Cardiac muscle cell (in vitro differentiated cells and primary cell): ENCODE results near the gene ENO2. TPM values are rescaled to one million over a fixed set of nuclear protein-coding genes. Genes with fewer than 3 reads are reported as not detected.
"Not testable (repeated sequence)": the region's sequence is repeated elsewhere in the genome, so short reads cannot be mapped to it uniquely, and the experiment has no call there.

Experiments
- DNase-seq, 2 donors: peaks; one replicate each; pipeline versions ENCODE4 v3.0.0 to v3.0.0-alpha.2; 2010 to 2017; ENCODE audit warnings: low read depth in 1 of 2, low spot score in 1 of 2
- H3K27ac ChIP-seq: fragments of 200-600 bp; sonication (generic); 2 replicates; pipeline ENCODE4 v1.5.1; 2016
- H3K27me3 ChIP-seq: fragments of 200-600 bp; sonication (generic); 2 replicates; pipeline ENCODE4 v1.6.0; 2016; ENCODE audit warnings: control low read depth
- H3K36me3 ChIP-seq: fragments of 200-600 bp; sonication (generic); 2 replicates; pipeline ENCODE4 v1.5.1; 2016; ENCODE audit warnings: control low read depth
- H3K4me1 ChIP-seq: fragments of 200-600 bp; sonication (generic); 2 replicates; pipeline ENCODE4 v1.8.1; 2017; ENCODE audit warnings: low read depth, mild to moderate bottlenecking, mixed run types
- H3K4me3 ChIP-seq: fragments of 200-600 bp; sonication (generic); 2 replicates; pipeline ENCODE4 v1.5.1; 2016; ENCODE audit warnings: mild to moderate bottlenecking
- H3K9me3 ChIP-seq: fragments of 200-600 bp; sonication (generic); 2 replicates; pipeline ENCODE4 v1.5.1; 2017; ENCODE audit warnings: low read depth, mild to moderate bottlenecking, control low read depth
- polyA plus RNA-seq: library from polyadenylated mRNA; unstranded; fragments of >200 nt; fragmentation: Nextera tagmentation; extraction: Ambion mirVana; gene quantifications from 2 replicates; pipeline ENCODE4 v1.2.1, GENCODE V29; 2016
- total RNA-seq: library from RNA; depleted of rRNA; stranded (reverse); fragments of >200 nt; gene quantifications from 2 replicates; pipeline ENCODE4 v1.2.3, GENCODE V29; 2016
- TF ChIP-seq, protein P1 (sequence below): IDR thresholded peaks from 2 replicates; pipeline ENCODE4 v1.5.1; 2012; ENCODE audit warnings: low read depth, mild to moderate bottlenecking, low read length

Gene ENO2
- total and polyA plus RNA-seq, 2 experiments from 2014 or later, result 87.7 to 133 TPM

DNA sequence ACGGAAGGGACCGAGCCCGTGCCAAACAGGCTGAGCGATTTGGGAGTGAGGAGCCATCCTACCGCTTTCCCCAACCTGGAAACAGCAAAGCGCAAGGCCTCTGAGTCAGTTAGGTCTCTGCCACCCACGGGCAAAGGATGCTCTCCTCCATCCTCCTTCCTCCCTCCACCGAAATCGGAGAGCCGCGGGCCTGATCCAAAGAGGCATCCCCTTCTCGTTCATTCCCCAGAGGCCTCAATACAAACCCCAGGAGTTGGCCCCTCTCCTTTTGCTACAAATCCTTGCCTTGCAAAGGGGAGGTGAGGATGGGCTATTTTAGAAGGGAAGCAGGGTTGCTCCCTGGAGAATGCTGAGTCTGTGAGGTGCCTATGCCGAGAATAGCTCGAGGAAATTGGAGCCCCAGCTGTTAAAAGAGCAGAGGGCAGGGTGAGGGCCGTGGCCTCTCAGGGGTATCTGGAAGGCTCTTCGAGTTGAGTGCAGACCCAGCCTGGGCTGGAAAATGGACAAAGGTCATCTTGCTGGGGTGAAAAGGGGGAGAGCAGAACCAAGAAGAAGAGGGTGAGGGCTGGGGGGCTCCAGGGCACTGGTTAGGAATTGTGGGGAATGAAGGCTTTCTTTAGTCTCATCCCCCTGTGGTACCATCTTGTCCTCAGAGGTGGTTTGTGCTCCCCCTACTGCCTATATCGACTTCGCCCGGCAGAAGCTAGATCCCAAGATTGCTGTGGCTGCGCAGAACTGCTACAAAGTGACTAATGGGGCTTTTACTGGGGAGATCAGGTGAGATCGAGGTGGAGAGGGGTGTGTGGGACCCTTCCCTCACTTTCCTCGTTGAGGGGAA lies 46.0 kb upstream of the ENO2 start:
- Histone ChIP-seq H3K27ac (peak overlapping the region; percentile 86), H3K27me3 (no peaks in the 10 kb centered on the region), H3K9me3 (no peaks in the 10 kb centered on the region), H3K4me3 (peak overlapping the region; percentile 97), H3K36me3 (peaks cover 38% of the 10 kb centered on the region), H3K4me1 (peaks cover 7% of the 10 kb centered on the region)
- peak in 1 of 2 donors; percentile 16 for DNase-seq
- TF ChIP-seq, protein P1, sequence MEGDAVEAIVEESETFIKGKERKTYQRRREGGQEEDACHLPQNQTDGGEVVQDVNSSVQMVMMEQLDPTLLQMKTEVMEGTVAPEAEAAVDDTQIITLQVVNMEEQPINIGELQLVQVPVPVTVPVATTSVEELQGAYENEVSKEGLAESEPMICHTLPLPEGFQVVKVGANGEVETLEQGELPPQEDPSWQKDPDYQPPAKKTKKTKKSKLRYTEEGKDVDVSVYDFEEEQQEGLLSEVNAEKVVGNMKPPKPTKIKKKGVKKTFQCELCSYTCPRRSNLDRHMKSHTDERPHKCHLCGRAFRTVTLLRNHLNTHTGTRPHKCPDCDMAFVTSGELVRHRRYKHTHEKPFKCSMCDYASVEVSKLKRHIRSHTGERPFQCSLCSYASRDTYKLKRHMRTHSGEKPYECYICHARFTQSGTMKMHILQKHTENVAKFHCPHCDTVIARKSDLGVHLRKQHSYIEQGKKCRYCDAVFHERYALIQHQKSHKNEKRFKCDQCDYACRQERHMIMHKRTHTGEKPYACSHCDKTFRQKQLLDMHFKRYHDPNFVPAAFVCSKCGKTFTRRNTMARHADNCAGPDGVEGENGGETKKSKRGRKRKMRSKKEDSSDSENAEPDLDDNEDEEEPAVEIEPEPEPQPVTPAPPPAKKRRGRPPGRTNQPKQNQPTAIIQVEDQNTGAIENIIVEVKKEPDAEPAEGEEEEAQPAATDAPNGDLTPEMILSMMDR, result peak; percentile 35

DNA sequence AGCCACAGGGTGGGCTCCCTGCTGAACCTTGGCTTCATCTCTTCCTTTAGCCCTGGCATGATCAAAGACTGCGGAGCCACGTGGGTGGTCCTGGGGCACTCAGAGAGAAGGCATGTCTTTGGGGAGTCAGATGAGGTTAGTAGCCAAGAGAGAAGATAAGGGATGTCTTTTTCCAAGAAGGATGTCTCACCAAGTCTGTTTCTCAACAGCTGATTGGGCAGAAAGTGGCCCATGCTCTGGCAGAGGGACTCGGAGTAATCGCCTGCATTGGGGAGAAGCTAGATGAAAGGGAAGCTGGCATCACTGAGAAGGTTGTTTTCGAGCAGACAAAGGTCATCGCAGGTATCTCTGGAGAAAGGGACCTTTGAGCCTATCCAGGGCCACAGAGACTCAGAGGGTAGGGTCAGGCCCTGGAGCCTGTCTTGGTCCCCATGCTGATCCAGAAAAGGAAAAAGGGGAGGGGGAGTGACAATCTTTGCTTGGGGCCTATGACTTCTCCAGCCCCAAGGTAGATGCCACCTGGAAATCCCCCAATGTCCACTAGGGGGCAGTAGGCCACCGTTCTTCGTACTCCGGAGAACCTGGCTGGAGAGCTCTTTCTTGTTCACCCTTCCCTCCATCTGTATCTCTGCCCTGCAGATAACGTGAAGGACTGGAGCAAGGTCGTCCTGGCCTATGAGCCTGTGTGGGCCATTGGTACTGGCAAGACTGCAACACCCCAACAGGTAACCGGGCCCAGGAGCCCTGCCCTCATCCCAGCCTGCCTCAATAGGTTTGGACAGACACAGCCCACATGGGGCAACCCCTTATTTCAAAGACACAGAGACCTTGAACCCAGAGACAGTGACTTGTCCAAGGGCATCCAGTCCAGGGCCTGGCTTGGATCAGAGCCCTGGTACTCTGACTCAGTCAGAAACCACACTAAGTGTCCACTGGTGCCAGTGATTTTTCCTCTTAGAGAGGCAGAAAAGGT lies 45.0 kb upstream of the ENO2 start:
- Histone ChIP-seq H3K9me3 (no peaks in the 10 kb centered on the region), H3K4me3 (peak overlapping the region; percentile 97), H3K27ac (peak overlapping the region; percentile 86), H3K4me1 (peaks cover 12% of the 10 kb centered on the region), H3K36me3 (peaks cover 29% of the 10 kb centered on the region), H3K27me3 (no peaks in the 10 kb centered on the region)
- DNase-seq, result peak; percentile 80 to 90
- TF ChIP-seq, protein P1, result peak; percentile 86

DNA sequence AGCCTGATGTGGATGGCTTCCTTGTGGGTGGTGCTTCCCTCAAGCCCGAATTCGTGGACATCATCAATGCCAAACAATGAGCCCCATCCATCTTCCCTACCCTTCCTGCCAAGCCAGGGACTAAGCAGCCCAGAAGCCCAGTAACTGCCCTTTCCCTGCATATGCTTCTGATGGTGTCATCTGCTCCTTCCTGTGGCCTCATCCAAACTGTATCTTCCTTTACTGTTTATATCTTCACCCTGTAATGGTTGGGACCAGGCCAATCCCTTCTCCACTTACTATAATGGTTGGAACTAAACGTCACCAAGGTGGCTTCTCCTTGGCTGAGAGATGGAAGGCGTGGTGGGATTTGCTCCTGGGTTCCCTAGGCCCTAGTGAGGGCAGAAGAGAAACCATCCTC lies 44.1 kb upstream of the ENO2 start:
- peak overlapping the region; percentile 21 for H3K27ac ChIP-seq
- not testable (repeated sequence) for H3K27me3 ChIP-seq, H3K4me3 ChIP-seq, H3K9me3 ChIP-seq, DNase-seq
- peaks cover 12% of the 10 kb centered on the region for H3K4me1 ChIP-seq
- peaks cover 22% of the 10 kb centered on the region for H3K36me3 ChIP-seq

DNA sequence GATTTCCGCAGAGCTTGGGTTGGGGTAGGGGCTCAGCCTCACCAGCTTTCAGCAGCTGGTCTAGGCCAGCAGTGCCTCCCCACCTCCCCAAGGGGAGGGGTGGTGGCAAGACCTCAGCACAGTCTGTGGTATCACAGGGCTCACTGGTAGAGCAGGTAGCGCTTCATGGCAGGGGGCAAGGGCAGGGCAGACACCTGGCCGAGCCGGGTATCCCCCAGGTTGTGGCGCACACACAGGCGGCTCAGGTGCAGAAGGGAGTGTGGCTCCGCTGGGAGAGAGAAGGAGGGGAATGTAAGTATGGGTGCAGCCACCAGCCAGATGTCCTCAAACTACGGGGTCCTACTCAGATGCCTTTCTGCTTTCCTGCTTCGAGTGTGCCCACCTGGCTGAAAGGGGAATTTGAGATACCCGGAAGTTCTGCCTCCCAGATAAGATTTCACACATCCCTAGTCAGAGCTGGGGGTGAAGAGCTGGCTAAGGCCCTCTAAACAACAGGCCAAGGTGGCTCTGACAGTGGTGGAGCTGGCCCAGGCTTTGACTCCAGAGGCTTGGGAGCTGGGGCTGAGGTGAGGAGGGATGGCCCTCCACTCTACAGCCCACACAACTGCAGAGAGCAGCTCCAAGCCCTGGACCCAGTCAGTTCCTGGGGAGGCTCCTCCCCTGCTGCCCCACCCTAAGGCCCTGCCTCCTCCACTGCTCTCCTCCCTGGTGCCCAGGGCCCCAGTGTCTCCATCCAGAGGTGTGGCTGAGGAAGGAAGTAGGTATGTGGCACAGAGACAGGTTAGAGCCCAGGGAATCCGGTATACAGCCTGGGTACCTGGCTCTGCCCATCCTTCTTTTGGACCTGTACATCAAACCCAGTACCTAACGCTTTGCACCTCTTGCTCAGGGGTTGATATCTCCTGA lies 43.1 kb upstream of the ENO2 start:
- H3K36me3 ChIP-seq, result peaks cover 19% of the 10 kb centered on the region
- H3K9me3 ChIP-seq, result no peaks in the 10 kb centered on the region
- TF ChIP-seq, protein P1, result no peak
- DNase-seq, result peak in 1 of 2 donors; percentile 21
- no peaks in the 10 kb centered on the region for H3K27me3 ChIP-seq
- peaks cover 12% of the 10 kb centered on the region for H3K4me1 ChIP-seq
- no peak overlapping the region for H3K4me3 ChIP-seq
- H3K27ac ChIP-seq, result peak overlapping the region; percentile 21

DNA sequence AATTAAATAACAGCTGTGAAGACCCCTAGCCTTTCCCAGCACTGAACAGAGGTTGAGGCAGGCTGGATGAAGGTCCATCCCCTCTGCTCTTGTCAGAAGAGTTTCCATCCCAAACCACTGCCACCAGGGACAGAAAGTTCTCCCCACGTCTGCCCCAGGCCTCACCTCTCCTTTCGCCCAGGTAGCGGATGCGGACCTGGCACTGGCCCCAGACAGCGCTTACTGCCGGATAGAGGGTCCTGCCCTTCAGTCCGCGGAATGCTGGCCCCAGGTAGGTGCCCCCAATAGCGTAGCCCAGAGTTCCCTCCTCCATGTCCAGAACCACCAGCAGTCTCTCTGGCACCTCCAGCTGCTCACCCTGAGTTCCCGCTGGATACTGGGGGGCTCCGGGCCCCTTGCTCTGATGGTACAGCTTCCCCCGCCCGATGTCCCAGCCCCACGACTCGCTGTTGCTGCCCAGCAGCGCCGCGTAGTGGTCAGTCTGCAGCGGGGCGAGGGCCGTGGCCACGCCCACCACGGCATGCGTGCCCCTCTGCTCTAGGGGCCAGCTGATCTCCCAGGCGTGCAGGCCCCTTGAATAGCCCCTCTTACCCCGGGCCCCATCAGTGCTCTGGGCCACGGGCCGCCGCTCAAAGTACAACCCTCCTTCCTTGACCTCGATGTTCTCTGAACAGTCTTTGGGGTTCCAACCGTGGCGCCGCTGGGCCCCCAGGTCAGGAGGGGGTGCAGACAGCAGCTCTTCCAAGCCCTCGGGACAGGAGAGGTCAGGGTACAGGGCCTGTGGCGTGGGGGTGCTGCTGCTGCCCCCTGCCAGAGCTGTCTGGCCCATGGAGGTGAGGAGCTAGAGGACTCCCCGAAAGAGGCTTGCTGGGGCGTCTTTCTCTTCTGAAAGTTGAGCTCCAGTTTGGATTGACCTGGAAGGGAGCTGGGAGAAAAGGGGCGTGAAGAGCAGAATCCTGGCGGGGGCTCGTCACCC lies 42.0 kb upstream of the ENO2 start:
- Histone ChIP-seq H3K4me3 (peak overlapping the region; percentile 57), H3K9me3 (no peaks in the 10 kb centered on the region), H3K27me3 (no peaks in the 10 kb centered on the region), H3K27ac (peak overlapping the region; percentile 69), H3K36me3 (peaks cover 19% of the 10 kb centered on the region), H3K4me1 (peaks cover 12% of the 10 kb centered on the region)
- DNase-seq, result peak; percentile 79 to 91
- TF ChIP-seq, protein P1, result peak; percentile 98
